ENCODE results near the gene PYGM. TPM values are rescaled to one million over a fixed set of nuclear protein-coding genes. Genes with fewer than 3 reads are reported as not detected.

PYGM gene
- total RNA-seq, 1 experiment from 2014 or later: 1.7 TPM

- ATAC-seq: no peak
- intact Hi-C loops (cut with micrococcal nuclease): no loop called here
Measured at GRCh38 chr11:64790205-64791095, 30.7 kb upstream of the PYGM start.

More at GRCh38 chr11:64790205-64791095, 30.7 kb upstream of the PYGM start:
- H3K4me1 ChIP-seq (ENCODE audit: control insufficient read depth in 1 of 2, insufficient read depth in 2 of 2, low read length in 2 of 2): peaks cover 2 to 4% of the 10 kb centered on the region in 2 experiments; a peak in 2 of 4 replicates
- H3K9me2 ChIP-seq (ENCODE audit: insufficient read depth): no peaks in the 10 kb centered on the region
- no peaks in the 10 kb centered on the region for H3K27me3 ChIP-seq (ENCODE audit: insufficient read depth, low read length)
- no peaks in the 10 kb centered on the region for H4K20me1 ChIP-seq (ENCODE audit: insufficient read depth)
- ChIA-PET CTCF (no interaction called here), POLR2A (interaction anchor here (0.8 kb wide), 1 partner anchor 12 kb away, joined by 6 read pairs; no protein-coding TSS in a partner anchor), RAD21 (ENCODE audit: low non-redundant PET in 1 of 2, low total read pairs in 2 of 2, uncharacterized antibody in 2 of 2, unreplicated experiment in 2 of 2) (no interaction called here)
- H2AFZ ChIP-seq (ENCODE audit: low read depth, low read length, poor library complexity, severe bottlenecking): no peak overlapping the region
- H3K9ac ChIP-seq (ENCODE audit: low read length): no peak overlapping the region
- no TSS peak for BruUV-seq (replicated peaks)
- H3K36me3 ChIP-seq (ENCODE audit: control insufficient read depth in 1 of 2, insufficient read depth in 2 of 2, low read length in 2 of 2): no peaks in the 10 kb centered on the region; a peak in 1 of 4 replicates
- H3K9me3 ChIP-seq (ENCODE audit: control insufficient read depth in 1 of 2, insufficient read depth in 1 of 2, low read depth in 1 of 2, low read length in 2 of 2): no peaks in the 10 kb centered on the region
- H3K4me2 ChIP-seq (ENCODE audit: low read length): no peak overlapping the region
- H3K4me3 ChIP-seq (replicated peaks in 1 of 2; ENCODE audit: low read depth in 1 of 2, low read length in 2 of 2): no peak overlapping the region
- TF ChIP-seq RAD21 (IDR thresholded peaks at IDR 0.05; ENCODE audit: low read depth) (no peak), POLR2A (IDR thresholded peaks at IDR 0.05; ENCODE audit: borderline replicate concordance, extremely low read depth, insufficient read depth, insufficient read length) (no peak), POLR2AphosphoS5 (IDR thresholded peaks at IDR 0.05; ENCODE audit: low read depth, low read length) (no peak), EZH2phosphoT487 (IDR thresholded peaks at IDR 0.05; ENCODE audit: borderline replicate concordance) (no peak), YY1 (IDR thresholded peaks at IDR 0.05; ENCODE audit: extremely low read depth, insufficient replicate concordance, low read depth, low read length) (no peak), CEBPB (IDR thresholded peaks at IDR 0.05; ENCODE audit: low read depth) (no peak), JUND (IDR thresholded peaks at IDR 0.05) (no peak), EZH2 (IDR thresholded peaks at IDR 0.05) (no peak), CBX3 (IDR thresholded peaks at IDR 0.05; ENCODE audit: low read depth) (no peak), SP1 (IDR thresholded peaks at IDR 0.05; ENCODE audit: low read depth) (no peak), ZNF274 (IDR thresholded peaks at IDR 0.05; ENCODE audit: low read depth, low read length) (no peak), FOSL1 (IDR thresholded peaks at IDR 0.05; ENCODE audit: low read depth) (no peak), ELF1 (IDR thresholded peaks at IDR 0.05; ENCODE audit: borderline replicate concordance, low read depth) (no peak), ZFX (IDR thresholded peaks at IDR 0.05) (no peak), REST (IDR thresholded peaks at IDR 0.05; ENCODE audit: low read depth) (no peak)
- TF ChIP-seq, protein P1, sequence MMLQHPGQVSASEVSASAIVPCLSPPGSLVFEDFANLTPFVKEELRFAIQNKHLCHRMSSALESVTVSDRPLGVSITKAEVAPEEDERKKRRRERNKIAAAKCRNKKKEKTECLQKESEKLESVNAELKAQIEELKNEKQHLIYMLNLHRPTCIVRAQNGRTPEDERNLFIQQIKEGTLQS (IDR thresholded peaks at IDR 0.05): no peak
- TF ChIP-seq, protein P2, sequence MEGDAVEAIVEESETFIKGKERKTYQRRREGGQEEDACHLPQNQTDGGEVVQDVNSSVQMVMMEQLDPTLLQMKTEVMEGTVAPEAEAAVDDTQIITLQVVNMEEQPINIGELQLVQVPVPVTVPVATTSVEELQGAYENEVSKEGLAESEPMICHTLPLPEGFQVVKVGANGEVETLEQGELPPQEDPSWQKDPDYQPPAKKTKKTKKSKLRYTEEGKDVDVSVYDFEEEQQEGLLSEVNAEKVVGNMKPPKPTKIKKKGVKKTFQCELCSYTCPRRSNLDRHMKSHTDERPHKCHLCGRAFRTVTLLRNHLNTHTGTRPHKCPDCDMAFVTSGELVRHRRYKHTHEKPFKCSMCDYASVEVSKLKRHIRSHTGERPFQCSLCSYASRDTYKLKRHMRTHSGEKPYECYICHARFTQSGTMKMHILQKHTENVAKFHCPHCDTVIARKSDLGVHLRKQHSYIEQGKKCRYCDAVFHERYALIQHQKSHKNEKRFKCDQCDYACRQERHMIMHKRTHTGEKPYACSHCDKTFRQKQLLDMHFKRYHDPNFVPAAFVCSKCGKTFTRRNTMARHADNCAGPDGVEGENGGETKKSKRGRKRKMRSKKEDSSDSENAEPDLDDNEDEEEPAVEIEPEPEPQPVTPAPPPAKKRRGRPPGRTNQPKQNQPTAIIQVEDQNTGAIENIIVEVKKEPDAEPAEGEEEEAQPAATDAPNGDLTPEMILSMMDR (IDR thresholded peaks at IDR 0.05 in 2 of 3, conservative IDR thresholded peaks at IDR 0.05 in 1 of 3; ENCODE audit: borderline replicate concordance in 1 of 3, insufficient read depth in 1 of 3, low read depth in 2 of 3, low read length in 2 of 3): no peak
- TF ChIP-seq, protein P3, sequence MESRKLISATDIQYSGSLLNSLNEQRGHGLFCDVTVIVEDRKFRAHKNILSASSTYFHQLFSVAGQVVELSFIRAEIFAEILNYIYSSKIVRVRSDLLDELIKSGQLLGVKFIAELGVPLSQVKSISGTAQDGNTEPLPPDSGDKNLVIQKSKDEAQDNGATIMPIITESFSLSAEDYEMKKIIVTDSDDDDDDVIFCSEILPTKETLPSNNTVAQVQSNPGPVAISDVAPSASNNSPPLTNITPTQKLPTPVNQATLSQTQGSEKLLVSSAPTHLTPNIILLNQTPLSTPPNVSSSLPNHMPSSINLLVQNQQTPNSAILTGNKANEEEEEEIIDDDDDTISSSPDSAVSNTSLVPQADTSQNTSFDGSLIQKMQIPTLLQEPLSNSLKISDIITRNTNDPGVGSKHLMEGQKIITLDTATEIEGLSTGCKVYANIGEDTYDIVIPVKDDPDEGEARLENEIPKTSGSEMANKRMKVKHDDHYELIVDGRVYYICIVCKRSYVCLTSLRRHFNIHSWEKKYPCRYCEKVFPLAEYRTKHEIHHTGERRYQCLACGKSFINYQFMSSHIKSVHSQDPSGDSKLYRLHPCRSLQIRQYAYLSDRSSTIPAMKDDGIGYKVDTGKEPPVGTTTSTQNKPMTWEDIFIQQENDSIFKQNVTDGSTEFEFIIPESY (IDR thresholded peaks at IDR 0.05; ENCODE audit: extremely low read depth, insufficient replicate concordance, low read length): no peak
- TF ChIP-seq, protein P4, sequence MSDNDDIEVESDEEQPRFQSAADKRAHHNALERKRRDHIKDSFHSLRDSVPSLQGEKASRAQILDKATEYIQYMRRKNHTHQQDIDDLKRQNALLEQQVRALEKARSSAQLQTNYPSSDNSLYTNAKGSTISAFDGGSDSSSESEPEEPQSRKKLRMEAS (IDR thresholded peaks at IDR 0.05): no peak
- H3K27ac ChIP-seq (ENCODE audit: low read depth, low read length): no peak overlapping the region
- no peaks in the 10 kb centered on the region for H3K79me2 ChIP-seq (ENCODE audit: insufficient read depth, low read length)
- DNase-seq (ENCODE audit: low read depth, low spot score): no peak

All from HCT116 (cell line).